CD4-positive, alpha-beta T cell treated with Interleukin-17A for 1 hour (primary cell): Measurements from ENCODE around the gene SPON1.
"Not testable (repeated sequence)": the region's sequence is repeated elsewhere in the genome, so short reads cannot be mapped to it uniquely, and the experiment has no call there.

Source experiments
- DNase-seq: peaks from one replicate; pipeline ENCODE4 v3.0.0-alpha.2; 2020

The SPON1 gene

DNA sequence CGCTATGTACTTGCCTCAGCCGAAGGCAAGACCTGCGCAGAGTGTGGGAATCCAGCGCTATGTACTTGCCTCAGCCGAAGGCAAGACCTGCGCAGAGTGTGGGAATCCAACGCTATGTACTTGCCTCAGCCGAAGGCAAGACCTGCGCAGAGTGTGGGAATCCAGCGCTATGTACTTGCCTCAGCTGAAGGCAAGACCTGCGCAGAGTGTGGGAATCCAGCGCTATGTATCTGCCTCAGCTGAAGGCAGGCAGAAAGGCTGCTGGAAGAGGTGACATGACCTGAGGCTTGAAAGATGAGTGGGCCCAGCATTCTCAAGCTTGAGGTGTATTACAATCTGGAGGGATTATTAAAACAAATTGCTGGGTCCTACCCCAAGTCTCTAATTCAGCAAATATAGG, 290.0 kb downstream of the SPON1 start:
- not testable (repeated sequence) for DNase-seq

GRCh38 chr11:14253421-14253820, 290.9 kb downstream of the SPON1 start:
- DNase-seq, result no peak

DNA sequence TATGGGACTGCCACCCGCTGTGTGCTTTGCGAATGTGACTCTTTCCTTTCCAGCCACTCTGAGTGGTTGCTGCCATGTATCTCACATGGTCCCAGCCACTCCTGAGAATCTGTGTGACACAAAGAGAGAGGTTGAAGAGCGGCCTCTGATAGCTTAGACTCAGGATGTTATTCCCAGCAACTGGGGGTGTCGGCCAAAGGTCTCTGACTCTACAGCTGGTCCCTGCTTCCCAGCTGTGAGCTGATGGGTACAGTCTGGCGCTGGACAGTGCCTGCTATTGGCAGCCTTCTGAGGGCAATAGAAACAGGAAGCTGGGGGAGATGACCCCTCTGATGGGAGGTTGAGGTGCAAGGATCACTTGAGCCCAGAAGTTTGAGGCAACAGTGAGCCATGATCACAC, 291.3 kb downstream of the SPON1 start:
- no peak for DNase-seq

GRCh38 chr11:14254533-14255237, 292.2 kb downstream of the SPON1 start:
- no peak for DNase-seq

GRCh38 chr11:14255238-14255534, 292.7 kb downstream of the SPON1 start:
- DNase-seq, result no peak

DNA sequence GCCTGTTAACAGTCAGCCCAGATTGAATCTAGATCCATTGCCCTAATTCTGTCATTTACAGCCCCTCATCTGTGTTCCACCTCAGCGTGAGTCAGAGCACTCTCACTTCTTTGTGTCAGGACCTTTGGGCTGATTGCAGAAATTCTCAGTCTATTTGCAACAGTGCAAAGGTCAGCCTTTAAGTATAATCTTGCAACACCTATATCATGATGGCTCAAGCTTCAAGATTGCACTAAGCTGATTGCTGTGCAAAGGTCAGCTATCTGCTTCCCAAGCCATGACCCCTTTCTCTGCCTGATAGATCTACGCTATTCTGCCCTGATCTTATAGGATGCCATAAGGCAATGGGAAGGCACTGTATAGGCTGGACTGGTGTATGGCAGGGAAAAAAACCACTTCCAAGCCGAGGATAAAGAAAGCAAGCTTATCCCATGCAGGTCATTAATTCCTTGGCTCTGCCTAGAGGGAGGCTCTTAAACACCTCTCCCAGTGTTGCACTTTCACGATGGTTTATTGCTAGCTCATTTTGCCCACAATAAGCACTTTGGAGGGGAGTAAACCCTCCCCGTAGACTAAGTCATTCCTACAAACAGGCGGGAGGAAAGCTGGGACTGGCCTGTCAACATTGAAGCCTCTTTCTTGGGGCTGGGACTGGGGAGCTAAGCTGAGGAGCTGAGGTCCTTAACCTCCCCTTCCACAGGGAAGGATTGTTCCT, 295.9 kb downstream of the SPON1 start:
- no peak for DNase-seq

DNA sequence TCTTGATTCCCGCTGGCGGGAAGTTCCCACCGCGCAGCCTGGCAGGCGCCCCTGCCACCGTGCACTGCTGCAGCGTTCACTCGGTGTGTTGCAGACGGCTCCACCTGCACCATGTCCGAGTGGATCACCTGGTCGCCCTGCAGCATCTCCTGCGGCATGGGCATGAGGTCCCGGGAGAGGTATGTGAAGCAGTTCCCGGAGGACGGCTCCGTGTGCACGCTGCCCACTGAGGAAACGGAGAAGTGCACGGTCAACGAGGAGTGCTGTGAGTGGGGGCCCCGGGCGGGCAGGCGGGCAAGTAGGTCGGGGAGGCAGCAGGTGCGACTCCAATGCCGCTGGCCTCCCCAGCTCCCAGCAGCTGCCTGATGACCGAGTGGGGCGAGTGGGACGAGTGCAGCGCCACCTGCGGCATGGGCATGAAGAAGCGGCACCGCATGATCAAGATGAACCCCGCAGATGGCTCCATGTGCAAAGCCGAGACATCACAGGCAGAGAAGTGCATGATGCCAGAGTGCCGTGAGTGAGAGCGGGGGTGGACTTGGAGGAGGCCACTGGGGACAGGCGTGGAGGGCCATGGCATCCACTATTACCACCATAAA, 296.8 kb downstream of the SPON1 start:
- DNase-seq, result no peak

- DNase-seq, result no peak
Measured at GRCh38 chr11:14259878-14260277, 297.4 kb downstream of the SPON1 start.

DNA sequence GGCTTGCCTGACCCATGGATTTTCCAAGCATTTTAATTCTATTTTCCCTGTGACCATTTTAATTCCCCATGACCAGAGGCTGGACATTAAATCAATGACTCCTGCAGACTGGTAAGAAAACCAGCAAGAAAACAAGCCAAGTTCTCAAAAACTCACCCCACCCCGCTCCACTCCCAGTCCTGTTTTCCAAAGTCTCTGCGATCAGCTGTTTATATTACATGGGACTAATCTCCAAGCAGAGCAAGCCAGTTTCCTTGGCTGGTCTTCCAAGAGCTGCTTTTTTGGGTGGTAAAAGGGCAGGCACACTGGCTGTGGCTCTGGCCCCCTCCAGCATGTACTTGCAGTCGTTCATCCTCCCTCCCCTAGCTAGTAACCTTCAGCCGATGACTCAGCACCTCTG, 298.5 kb downstream of the SPON1 start:
- DNase-seq, result no peak

- no peak for DNase-seq
Measured at GRCh38 chr11:14262271-14262846, 299.8 kb downstream of the SPON1 start.

- no peak for DNase-seq
Measured at GRCh38 chr11:14264966-14265365, 302.4 kb downstream of the SPON1 start.

DNA sequence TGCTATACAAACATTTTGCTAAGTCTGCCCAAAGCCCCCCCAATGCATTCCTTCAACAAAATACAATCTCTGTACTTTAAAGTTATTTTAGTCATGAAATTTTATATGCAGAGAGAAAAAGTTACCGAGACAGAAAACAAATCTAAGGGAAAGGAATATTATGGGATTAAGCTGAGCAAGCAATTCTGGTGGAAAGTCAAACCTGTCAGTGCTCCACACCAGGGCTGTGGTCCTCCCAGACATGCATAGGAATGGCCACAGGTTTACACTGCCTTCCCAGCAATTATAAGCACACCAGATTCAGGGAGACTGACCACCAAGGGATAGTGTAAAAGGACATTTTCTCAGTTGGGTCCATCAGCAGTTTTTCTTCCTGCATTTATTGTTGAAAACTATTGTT, 304.1 kb downstream of the SPON1 start:
- no peak for DNase-seq

DNA sequence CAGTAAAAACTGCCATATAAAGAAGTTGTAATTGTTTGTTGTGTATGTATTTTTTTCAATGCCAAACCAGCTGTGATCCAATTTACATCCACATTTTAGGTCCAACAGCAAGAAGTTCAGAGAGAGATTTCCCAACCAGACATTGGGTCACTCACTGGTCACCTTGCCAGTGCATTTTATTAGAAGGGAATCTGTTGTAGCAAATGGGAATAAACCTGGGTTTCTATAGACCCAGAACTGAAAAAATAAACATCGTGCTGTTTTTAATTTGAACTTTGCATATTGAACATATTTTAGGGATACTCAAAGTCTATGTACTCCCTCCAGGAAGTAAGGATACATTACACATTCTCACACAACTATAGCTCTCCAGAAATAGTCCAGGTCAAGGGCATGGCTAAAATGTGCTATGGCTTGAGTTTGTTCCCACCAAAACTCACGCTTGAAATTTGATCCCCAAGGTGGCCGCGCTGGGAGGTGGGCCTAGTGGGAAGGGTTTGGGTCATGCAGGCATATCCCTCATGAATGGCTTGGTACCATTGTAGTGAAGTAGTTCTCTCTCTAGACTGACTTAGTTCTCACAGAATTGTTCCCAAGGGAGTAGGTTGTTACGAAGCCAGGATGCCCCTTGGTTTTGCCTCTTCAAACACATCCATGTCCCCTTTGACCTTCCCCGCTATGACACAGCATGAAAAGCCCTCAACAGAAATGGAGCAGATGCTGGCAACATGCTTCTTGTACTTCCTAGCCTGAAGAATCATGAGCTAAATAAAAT, 305.5 kb downstream of the SPON1 start:
- DNase-seq, result no peak

DNA sequence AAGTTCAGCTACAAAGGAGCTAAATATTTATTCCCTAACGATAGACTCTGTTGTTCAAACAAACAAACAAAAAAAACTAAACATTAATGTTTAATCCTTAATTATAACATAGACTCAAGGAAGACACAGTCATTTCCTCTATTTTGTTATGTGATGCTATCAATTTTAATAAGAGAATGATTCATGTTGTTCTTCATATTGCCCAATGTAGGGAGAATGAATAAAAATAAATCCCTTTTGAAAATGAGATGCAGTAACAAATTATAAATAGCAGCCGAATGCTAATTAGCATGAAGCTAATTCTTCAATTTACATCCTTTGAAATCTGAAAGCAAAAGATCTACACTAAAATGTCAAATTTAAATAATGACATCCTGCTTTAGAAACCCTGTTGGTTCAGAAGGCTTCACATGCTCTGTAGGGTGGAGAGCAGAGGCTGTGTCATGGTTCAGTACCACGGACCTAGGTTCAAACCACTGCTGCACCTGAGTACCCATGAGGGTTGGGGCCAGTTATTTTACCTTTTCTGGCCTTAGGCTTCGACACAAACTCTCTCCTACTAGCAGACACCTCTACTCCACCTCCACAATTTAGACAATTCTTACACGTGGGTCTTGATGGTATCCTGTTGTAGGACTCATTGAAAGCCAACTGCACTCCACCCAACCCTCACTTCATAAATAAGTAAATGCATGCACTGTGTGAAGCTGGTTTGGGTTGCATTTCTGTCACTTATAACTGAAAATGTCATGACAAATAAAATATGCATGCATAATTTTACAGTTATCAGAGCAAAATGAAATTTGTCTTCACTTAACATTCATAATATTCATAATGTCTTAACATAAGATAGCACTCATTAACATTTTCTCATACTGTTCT, 307.4 kb downstream of the SPON1 start:
- DNase-seq, result no peak

DNA sequence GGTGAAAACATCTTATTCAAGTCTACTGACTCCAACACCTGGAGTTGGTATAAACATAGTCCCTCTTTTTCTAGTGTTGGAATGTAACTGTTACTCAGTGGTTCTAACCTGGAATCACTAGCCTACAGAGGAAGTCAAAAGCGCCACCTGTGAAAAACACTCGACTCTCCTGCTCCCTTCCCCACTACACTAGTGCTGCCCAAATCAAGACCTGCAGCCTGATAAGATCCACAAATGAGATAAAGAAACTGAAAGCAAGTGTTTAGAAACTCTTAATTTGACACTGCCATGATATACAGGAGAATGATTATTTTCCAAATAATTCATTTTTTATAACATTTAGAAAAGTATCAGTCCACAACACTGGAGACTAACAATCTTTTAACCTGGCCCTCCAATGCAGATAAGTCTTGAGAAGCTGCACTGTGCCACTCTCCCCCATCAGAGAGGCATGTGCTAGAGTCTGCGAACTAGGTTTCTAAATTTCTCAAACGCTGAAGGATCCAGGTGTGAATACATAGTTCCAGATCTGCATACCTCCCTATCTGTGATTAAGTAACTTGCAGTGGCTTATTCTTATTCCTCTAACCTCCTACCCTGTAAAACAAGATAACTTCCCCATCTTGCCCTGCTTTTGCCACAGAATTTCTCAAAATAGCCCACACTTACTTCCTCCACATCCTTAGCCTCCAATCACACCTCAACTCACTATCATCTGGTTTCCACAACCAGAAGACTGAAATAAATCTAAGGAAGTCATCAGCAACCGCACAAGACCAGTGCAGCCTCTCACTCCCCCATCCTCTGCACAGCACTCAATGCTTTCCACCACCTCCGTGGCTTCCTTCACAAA, 308.4 kb downstream of the SPON1 start:
- peak; percentile 37 for DNase-seq

DNA sequence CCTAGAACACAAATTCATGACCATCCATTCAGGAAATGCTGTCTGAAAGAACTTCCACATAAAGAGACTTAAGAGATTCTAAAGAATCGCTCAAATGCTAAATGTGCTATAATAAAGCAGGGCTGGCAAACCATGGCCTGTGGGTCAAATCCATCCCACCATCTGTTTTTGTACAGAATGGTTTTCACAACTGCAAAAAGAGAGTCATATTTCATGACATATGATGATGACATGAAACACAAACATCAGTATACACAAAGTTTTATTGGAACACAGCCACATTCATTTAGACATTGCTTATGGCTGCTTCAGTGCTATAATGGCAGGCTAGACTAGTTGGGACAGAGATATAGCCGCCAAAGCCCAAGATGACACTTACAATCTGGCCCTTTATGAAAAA, 311.4 kb downstream of the SPON1 start:
- DNase-seq, result no peak

- no peak for DNase-seq
Measured at GRCh38 chr11:14275076-14275475, 312.6 kb downstream of the SPON1 start.

DNA sequence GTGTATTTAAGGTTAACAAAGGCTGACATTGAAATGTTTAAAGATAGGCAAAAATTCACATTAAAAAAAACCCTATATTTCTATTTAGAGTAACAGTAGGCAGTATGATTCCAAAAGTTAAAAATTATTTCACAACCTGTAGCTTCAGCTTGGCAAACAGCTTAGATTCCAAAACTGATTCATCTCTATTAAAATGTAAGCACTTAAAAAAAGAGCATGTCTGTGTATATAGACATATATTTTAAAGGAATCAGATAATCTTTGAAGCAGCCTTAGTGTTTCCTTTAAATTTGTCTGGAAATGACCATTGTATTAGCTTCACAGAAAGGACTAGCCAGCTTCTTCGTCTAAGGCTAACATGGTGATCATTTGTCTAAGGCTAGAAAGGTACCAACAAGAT, 316.3 kb downstream of the SPON1 start:
- DNase-seq, result not testable (repeated sequence)

DNA sequence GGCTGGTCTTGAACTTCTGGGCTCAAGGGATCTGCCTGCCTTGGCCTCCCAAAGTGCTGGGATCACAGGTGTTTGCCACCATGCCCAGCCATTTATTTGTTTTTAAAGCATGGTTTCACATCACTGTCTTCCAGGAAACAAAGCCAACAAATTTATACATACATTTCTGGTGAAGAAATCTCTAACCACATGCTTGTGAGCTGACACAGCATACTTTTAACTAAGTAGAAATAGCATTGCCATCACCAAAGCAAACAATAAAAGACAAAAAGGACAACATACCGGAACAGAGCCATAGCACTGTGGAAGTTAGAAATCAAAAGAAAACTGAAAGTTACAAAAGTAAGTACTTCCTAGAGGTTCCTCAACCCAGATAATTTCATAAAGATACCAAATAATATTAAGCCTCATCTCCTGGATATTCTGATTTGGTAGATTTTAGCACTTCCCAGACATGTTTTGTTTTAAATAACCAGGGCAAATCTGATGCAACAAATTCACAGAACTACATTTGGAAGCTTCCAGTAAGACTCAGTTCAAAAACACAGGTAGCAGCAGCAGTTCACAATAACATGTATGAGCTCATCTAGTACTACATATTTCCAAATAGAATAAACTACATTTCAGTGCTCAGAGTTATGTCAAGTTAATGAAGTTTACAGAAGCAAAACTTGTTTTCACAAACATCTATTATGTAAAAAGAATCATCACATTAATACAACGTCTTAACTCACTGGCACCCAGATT, 325.8 kb downstream of the SPON1 start:
- DNase-seq, result no peak

GRCh38 chr11:14290422-14290821, 327.9 kb downstream of the SPON1 start:
- DNase-seq, result no peak

GRCh38 chr11:14299921-14300320, 337.4 kb downstream of the SPON1 start:
- no peak for DNase-seq
